Fibroblast of peridontal ligament (primary cell): ENCODE measurements around the gene TMEM8B.
A peak's percentile ranks its signal among the peaks of the same experiment; 100 is the strongest.

Experiments used
- DNase-seq: peaks from one replicate; pipeline ENCODE4 v3.0.0-alpha.2; 2010; ENCODE audit errors: extremely low read depth

Gene TMEM8B

DNA sequence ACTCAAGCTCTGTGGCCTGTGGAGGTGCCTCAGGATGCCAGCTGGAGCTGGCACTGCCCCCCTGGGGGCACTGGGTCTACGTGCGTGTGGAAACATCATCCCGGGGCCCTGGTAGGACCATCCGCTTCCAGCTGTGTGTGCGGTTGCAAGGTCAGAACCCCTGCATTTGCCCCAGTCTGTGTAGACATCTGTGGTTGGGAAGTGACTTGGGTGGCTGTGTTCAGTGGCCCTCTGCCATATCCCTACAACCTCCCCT, 12.5 kb downstream of the TMEM8B start:
- no peak for DNase-seq

DNA sequence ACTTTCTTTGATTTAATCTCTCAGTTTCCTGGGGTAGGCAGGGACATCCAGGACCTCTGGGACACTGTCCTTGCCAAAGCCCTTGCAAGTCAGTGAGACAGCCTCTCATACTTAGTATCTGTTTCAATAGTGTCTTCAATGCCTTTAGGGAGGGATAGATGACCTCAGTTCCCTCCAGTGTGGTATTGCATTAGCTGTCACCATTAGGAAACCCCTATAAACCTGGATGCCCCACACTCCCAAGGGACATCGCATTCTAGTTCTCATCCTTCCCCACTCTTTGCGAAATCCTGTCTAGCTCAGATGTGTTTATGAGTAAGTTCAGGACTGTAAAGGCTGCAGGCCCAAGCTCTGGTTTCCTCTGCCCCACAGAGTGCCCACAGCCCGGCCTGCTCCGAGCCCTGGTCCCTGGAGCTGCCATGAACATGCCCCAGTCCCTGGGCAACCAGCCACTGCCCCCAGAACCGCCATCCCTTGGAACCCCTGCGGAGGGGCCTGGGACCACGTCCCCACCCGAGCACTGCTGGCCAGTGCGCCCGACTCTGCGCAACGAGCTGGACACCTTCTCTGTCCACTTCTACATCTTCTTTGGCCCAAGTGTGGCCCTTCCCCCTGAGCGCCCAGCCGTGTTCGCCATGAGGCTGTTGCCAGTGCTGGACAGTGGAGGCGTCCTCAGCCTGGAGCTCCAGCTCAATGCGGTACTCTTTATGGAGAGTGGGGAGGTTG, 13.2 kb downstream of the TMEM8B start:
- DNase-seq: no peak

DNA sequence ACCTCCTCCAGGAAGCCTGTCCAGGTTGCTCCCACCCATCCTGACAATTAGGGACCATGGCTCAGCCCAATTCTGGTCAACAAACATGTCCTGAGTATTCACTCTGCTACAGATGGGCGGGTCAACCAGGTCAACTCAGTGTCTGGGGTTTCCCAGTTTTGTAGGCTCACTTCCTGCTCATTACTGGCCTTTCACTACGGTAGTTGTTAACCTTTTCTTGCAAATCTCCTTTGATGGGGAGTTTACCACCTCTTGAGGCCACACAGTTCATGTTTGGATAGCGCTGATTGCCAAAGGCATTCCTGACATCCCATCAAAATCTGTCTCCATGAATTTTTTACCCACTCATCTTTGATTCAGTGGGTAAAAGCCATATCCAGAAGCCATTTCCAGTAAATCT, 13.8 kb downstream of the TMEM8B start:
- DNase-seq: no peak

DNA sequence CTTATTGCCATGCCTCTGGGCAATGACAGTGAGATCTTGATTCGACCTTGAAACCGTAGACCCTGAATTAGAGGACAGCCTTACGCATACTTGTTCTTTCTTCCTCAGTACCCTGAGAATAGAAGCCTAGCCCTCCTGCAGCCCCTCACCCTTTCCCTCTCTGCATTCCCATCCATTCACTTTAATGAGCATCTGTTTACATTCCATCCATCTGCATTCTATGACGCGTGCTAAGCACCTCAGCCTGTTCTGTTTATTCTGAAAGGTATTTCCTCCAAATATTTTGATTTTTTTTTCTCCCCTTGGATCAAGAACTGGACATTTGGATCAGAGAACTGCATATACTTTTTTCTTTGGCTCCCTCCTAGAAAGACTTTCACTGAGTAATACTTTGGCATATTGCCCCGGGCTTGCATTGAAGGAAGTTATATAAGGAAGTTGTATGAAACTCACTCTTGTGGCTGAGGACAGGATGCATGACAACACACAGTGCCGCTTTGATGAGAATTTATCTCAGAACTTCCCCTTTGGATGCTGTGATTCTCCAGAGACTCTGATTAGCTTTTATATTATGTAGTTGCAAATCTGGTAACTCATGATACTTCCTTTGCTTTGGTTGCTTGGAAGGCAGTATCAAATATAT, 15.7 kb downstream of the TMEM8B start:
- peak; percentile 96 for DNase-seq

DNA sequence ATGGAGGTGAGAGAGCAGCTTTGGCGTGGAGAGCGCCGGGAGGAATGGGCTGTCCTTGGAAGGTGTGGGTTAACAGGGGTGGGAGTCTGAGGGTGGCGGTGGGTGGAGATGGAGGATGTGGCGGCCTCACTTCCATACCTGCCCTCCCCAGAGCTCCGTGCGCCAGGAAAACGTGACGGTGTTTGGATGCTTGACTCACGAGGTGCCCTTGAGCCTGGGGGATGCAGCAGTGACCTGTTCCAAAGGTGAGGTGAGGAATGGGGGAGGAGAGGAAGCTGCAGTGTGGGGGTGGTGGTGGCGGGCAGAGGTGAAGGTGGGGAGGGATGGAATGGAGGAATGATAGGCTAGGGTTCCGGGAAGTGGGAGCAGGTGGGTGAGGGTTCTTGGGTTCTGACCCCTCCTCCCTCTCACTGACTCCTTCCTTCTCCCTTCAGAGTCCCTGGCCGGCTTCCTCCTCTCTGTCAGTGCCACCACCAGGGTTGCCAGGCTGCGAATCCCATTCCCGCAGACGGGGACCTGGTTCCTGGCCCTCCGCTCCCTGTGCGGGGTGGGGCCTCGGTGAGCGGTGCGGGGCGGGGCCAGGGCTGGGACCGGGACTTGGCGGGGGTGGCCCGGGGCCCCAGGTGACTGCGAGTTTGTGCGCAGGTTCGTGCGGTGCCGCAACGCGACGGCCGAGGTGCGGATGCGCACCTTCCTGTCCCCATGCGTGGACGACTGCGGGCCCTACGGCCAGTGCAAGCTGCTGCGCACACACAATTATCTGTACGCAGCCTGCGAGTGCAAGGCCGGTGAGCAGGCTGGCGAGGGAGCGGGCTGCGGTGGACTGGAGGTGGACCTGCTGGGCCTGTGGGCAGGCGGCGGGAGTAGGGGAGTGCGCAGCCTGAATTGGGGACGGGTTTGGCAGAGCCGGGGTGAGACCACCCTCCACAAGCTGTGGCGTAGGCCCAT, 17.1 kb downstream of the TMEM8B start:
- no peak for DNase-seq

DNA sequence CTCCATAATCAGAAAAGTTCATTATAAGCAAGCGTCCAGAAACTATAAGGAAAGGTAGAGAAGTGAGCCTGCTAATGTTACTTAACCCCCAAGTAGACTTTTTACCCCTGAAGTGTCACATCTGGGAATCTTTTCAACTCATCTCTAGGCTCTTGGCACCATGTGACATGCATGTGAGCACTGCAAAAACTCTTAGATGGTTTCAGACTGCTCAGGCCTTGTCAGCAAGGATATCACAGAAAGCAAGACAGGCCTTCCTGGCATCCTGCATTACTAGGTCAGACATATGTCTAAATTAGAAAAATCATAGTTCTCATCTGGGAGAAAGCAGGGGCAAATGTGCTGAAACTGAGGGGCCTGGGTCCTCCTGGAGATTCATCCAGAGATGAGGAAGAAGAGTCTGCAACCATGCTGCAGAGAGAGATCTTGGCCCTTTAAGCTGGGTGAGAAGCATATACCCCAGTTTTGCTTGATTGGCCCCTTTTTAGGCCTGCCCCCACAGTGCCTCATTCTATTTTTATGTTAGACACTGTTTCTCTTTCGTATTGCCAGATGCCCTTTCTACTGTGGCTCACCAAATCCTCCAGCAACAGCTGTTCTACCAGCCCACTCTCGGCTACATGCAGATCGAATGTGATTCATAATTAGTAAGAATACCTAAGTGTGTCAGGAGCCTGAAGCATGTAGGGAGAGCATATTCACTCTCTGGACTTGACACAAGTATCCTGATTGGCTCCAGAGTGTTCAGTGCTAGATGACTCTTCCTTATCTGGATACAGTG, 19.0 kb downstream of the TMEM8B start:
- peak; percentile 83 for DNase-seq

DNA sequence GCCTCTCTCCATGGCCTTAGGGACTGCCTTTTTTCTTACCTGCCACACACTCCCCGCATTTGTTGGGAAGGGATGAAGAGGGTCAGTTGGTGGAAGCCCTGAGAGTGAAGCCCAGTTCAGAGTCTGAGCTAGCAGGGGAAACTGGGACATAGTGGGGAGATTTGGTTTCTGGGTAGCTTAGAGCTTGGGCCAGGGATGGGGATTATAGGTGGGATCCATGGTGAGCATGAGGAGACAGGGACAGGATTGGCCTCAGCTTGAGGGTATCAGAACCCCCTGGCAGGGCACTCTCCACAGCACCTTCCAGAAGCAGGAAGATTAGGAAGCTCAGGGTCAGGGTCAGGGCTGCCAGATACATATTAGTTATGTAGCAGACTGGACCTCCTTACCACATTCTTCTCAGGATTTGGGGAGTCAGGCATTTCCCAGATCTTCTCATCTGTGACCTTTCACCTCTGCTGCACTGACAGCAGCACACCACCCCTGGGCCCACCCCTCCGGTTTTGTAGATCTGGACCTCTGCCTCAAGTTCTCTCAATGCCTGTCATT, 23.3 kb downstream of the TMEM8B start:
- DNase-seq: no peak

DNA sequence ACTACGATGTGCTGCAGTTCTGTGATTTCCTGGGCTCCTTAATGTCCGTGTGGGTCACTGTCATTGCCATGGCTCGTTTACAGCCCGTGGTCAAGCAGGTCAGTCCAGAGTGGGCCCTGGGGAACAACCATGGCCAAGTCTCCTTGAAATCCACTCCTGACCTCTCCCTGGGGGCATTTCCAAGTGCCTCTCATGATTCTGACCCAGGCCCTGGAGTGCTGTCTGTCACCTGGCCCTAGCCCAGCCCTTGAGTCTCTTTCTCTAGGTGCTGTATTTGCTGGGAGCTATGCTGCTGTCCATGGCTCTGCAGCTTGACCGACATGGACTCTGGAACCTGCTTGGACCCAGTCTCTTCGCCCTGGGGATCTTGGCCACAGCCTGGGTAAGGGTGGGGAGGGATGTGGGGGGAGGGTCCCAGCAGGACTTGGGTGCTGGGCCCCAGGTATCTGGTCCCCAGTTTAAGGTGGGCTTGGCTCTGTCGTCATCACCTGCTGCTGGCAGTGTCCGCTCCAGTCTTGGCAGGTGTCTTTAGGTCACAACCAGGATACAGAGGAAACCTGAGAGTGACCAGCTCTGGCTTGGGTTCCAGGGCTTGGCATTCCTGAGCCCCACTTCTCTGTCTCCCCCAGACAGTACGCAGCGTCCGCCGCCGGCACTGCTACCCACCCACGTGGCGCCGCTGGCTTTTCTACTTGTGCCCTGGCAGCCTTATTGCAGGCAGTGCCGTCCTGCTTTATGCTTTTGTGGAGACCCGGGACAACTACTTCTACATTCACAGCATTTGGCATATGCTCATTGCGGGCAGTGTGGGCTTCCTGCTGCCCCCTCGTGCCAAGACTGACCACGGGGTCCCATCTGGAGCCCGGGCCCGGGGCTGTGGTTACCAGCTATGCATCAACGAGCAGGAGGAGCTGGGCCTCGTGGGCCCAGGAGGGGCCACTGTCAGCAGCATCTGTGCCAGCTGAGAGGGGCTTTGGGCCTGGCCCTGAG, 24.1 kb downstream of the TMEM8B start:
- DNase-seq: no peak

DNA sequence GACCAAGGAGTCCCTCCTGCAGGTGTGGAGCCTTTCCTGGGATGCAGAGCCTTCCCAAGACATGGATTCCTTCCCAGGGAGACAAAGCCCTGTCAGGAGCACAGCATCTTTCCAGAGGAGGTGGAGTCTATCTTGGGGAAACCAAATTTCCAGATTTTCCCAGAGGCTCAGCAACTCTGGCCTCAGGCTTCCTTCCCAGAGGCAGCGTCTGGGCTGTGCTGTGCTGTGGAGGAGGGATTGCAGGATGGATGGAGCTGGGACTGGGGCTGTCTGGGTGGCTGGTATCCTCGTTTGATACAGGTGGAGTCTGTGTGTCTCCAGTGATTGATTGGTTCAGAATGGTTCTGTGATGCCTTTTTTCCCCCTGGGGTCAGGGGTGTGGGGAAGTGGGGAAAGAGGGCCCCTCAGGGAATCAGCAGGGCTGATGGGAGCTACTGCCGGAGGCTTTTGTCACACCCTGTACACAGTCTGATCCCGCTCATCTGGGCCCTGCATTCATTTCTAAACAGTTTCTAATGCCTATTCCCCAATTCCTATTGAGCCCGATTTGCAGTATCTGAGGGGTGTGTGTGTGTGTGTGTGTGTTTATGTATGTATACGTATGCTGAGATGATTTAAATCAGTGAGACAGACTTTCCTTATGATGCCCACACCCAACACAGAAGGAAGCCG, 25.2 kb downstream of the TMEM8B start:
- DNase-seq: no peak

DNA sequence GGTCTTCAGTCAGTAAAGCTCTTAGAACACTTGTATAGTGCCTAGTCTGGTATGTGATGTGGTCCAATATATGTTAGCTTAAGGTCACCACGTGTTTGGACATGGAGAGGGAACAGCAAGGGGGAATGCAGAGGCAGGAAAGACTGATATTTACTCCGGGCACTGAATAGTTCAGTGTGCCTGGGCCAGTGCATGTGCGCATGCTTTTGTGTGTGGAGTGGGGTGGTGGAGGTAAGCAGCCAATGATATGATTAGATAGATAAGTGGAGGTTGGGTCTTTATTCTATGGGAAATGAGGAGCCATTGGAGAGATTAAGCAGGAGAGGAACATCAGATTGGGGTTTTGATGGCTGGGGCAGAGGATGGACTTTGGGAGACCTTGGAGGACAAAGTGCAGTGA, 27.2 kb downstream of the TMEM8B start:
- DNase-seq: no peak

DNA sequence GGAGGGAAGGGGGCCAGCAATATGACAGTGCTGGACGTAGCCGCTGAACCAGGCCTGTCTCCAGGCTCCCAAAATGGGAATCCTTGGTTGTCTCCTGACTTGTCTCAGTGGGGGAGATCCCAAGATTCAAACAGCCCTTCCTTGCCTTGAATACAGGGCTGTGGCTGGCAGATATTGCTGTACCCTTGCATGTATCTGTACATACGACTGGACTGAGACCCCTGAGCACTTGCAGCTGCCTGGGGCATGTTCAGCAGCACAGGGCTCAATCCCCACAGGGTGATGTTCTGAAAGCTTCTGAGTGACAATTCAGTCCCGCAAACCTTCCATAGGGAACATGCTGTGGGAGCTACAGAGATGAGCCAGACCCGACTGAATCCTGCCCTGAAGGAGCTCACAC, 27.9 kb downstream of the TMEM8B start:
- DNase-seq: no peak

DNA sequence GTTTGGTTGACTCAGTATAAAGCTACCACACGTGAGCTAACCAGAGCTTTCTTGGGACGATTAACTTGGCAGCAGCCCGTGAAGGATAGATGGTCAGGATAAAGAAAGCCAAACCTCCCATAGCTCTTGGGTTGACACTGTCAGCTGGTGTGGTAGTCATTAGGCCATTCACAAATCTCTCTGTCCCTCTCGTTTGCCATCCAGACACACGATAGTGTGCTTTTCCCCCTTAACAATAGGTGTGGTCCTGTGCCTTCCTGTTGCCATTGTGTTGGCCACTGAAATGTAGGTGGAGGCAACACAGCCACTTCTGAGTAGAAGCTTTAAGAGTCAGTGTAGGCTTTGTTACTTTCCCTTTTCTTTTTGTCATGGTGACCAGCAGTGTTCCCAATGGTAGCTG, 29.4 kb downstream of the TMEM8B start:
- DNase-seq: no peak

DNA sequence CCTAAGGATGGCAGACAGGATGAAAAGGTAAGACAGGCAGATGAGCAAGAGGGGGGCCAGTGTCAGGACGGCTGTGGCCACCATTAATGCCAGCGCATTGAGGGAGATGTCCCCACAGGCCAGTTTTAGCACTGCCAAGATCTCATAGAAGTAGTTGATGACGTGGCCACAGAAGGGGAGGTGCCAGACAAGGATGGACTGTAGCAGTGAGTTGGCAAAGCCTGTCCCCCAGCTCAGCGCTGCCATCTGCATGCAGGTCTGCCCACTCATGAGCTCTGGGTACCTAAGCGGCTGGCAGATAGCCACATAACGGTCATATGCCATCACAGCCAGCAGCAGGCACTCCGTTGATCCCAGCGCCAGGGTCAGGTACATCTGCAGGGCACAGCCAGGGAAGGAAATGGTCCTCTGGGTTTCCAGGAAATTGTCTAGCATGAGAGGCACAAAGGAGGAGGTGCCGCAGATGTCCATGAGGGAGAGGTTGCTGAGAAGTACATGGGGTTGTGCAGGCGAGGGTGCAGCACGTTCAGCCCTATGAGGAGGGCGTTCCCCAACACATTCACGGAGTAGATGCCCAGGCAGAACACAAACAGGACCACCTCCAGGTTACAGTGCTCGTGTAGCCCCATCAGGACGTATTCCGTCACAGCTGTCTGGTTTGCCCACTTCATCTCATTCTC, 30.4 kb downstream of the TMEM8B start:
- DNase-seq: peak; percentile 31

DNA sequence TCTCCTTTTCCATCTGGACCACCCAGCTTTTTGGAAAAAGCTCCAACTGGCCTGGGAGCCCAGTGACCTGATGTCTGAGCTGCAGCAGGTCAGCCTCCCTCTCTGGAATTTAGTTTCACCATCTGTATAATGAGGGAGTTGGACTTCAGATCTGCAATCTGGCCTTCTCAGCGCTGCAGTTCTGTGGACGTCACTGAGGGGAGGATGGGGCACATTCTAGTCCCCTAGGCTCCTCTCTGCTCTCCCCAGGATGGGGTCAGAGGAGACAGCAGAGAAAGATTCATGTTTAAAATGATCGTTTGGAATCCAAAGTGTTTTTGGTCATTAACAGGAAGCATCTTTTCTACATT, 30.9 kb downstream of the TMEM8B start:
- DNase-seq: peak; percentile 8

DNA sequence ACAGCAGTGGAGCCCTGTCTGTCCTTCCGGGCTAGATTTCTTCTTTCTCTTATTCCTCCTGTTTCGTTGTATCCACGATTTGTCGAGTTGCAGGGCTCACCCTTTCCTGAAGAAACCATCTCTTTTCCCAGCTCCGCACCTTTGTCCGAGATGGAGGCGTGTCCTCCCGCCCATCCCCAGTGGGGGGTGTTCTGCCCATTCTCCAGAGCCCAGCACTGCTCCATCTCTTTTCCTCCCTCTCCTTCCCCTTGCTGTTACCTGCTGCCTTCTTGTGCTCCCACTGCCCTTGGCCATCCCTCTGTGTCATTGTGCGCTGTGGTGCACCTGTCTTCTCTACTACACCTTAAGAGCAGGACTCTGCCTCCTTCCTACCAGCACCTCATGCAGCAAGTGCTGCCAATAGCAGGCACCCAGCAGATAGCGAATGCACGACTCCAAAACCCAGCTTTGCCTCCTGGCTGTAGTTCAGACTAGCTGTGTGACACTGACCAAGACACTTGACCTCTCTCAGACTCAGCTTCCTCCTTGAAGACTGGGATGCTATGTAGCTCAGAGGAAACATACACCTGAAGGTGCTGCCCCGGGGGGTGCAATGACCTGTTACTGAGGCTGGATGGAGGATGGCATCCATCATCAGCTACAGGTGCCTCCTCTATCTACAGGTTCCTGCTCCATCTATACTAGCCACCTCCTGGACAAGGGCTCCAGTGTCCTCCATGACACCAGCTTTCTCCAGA, 32.3 kb downstream of the TMEM8B start:
- no peak for DNase-seq

DNA sequence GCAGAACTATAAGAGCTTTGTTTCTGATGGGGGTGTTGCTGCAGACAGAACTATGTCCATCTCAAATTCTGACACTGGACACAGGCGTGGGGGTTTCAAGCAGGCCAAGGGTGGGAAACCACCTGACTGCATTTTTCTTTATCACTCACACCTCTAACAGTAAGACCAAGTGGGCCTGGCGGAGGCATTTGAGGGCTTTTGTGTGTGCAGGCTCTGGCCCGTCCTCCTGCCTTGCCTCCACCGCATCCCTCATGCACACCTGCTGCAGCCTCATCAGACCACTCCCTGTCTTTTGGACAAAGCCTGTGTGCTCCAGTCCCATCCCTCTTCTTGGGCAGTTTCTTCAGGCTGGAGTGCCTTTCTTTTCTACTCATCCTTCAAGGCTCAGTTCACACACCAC, 33.3 kb downstream of the TMEM8B start:
- DNase-seq: no peak

DNA sequence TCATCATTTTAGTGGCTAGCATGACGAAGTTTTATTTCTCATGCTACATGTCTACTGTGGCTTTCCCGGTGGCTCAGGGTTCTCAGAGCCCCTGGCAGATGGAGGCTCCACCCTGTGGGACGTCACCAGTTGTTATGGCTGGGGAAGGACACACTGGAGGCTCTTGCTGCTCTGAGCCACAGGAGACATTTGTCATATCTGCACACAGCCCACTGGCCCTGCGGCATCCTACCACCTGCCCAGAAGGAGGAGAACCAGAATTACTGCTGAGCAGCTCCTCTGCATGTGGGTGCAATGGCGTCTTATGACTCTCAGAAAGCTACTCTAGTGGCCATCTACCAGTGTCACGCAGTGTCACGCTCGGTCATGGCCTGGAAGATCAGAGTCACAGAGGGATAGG, 34.6 kb downstream of the TMEM8B start:
- no peak for DNase-seq

DNA sequence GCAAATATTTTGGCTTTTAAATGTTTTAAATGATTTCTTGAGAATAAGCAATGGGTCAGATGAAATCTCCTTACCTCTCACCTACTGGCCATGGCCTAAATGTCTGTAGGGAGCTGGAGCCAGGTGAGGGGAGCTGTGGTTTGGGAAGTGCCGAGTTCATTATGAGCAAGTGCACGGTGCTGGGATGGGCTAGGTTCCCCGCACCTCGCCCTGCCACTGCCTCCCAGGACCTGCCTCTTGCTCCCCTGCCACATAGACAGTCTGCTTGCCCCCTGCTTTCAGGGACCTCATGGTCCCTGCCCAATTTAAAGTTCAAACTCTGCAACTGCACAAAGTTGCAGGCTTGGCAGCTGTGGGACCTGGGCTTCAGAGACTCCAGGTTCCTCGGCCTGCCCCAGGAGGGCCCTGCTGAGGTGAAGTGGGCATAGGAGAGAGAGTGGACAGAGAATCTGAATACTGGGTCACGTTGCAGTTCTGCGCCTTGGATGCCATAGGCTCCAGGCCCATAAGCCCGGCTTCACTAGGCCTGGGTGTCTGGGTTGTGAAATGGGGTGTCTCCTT, 35.7 kb downstream of the TMEM8B start:
- DNase-seq: no peak

DNA sequence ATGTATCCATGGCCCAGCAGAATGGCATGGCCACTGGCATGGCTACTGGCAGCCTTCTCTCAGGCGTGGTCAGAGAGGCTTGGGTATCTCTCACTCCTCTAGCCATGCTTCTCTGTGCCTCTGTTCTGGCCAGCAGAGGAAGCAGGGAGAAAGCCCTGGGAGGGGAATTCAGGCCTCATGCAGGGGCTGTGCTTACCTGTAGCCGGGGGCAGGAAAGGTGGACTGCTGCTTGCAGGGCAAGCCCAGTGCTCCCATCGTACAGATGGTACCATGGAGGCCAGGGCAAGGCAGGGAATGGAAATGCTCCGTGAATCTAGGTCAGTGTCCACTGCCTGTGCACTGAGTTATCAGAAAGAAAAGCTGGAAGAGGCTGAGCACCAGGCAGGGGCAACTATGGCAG, 38.5 kb downstream of the TMEM8B start:
- no peak for DNase-seq
